Mesothelial cell of epicardium (in vitro differentiated cells): ENCODE results near the gene CCND2. TPM values are rescaled to one million over a fixed set of nuclear protein-coding genes. Genes with fewer than 3 reads are reported as not detected.
"Not testable (repeated sequence)": the region's sequence is repeated elsewhere in the genome, so short reads cannot be mapped to it uniquely, and the experiment has no call there.

Source experiments
- DNase-seq, 2 experiments: peaks; one replicate each; pipeline ENCODE4 v3.0.0; 2021; ENCODE audit warnings: low spot score in 2 of 2; ENCODE audit not compliant: unreplicated experiment in 2 of 2
- H3K27ac Mint-ChIP-seq: 2 replicates; pipeline ENCODE4 v1.8.0; 2021; ENCODE audit warnings: mixed read lengths
- H3K27me3 Mint-ChIP-seq: 2 replicates; pipeline ENCODE4 v1.8.0; 2021; ENCODE audit warnings: low read depth, mixed read lengths
- H3K36me3 Mint-ChIP-seq: 2 replicates; pipeline ENCODE4 v1.8.0; 2021; ENCODE audit warnings: mixed read lengths
- H3K4me1 Mint-ChIP-seq: 2 replicates; pipeline ENCODE4 v1.8.0; 2021; ENCODE audit warnings: mixed read lengths
- H3K4me3 Mint-ChIP-seq: 2 replicates; pipeline ENCODE4 v1.8.0; 2021; ENCODE audit warnings: mild to moderate bottlenecking, moderate library complexity, mixed read lengths
- H3K9me3 Mint-ChIP-seq: 2 replicates; pipeline ENCODE4 v1.8.0; 2021; ENCODE audit warnings: mixed read lengths
- CTCF ChIP-seq: fragments of 200-600 bp; sonication (generic); IDR thresholded peaks from one replicate; pipeline ENCODE4 v1.5.0; 2021; ENCODE audit warnings: antibody characterized with exemption; ENCODE audit not compliant: unreplicated experiment
- total RNA-seq: library from RNA; stranded (reverse); gene quantifications from 3 replicates; pipeline ENCODE4 v1.2.1, GENCODE V29; 2021

Gene CCND2
- total RNA-seq, 1 donor from 2014 or later: 412 TPM

- H3K36me3 Mint-ChIP-seq: peaks cover 8% of the 10 kb centered on the region
Measured at GRCh38 chr12:4241592-4241991, 32.0 kb upstream of the CCND2 start.

GRCh38 chr12:4242595-4242994 lies 31.0 kb upstream of the CCND2 start:
- H3K4me3 Mint-ChIP-seq: no peak overlapping the region
- peaks cover 8% of the 10 kb centered on the region for H3K36me3 Mint-ChIP-seq
- H3K4me1 Mint-ChIP-seq: peaks cover 15% of the 10 kb centered on the region
- TF ChIP-seq CTCF: no peak
- peaks cover 6% of the 10 kb centered on the region for H3K27me3 Mint-ChIP-seq
- H3K27ac Mint-ChIP-seq: no peak overlapping the region
- DNase-seq: no peak
- peaks cover 21% of the 10 kb centered on the region for H3K9me3 Mint-ChIP-seq

More at GRCh38 chr12:4241592-4241991, 32.0 kb upstream of the CCND2 start:
- H3K27ac Mint-ChIP-seq: no peak overlapping the region
- H3K27me3 Mint-ChIP-seq: peaks cover 6% of the 10 kb centered on the region
- H3K4me1 Mint-ChIP-seq: peaks cover 14% of the 10 kb centered on the region
- no peak for TF ChIP-seq CTCF
- no peak for DNase-seq
- no peak overlapping the region for H3K4me3 Mint-ChIP-seq
- H3K9me3 Mint-ChIP-seq: peaks cover 31% of the 10 kb centered on the region

GRCh38 chr12:4243091-4243490 lies 30.5 kb upstream of the CCND2 start:
- Mint-ChIP-seq H3K9me3 (peaks cover 16% of the 10 kb centered on the region), H3K36me3 (peaks cover 8% of the 10 kb centered on the region), H3K4me3 (no peak overlapping the region), H3K4me1 (peaks cover 15% of the 10 kb centered on the region), H3K27ac (no peak overlapping the region), H3K27me3 (peaks cover 6% of the 10 kb centered on the region)
- DNase-seq: no peak
- no peak for TF ChIP-seq CTCF

GRCh38 chr12:4243491-4244100 lies 30.0 kb upstream of the CCND2 start:
- peaks cover 11% of the 10 kb centered on the region for H3K9me3 Mint-ChIP-seq
- not testable (repeated sequence) for H3K27me3 Mint-ChIP-seq, H3K36me3 Mint-ChIP-seq, H3K27ac Mint-ChIP-seq, DNase-seq, H3K4me3 Mint-ChIP-seq
- H3K4me1 Mint-ChIP-seq: peaks cover 15% of the 10 kb centered on the region

GRCh38 chr12:4244868-4245267 lies 28.7 kb upstream of the CCND2 start:
- no peak for DNase-seq
- Mint-ChIP-seq H3K4me3 (no peak overlapping the region), H3K4me1 (peaks cover 15% of the 10 kb centered on the region), H3K9me3 (no peaks in the 10 kb centered on the region), H3K27ac (no peak overlapping the region), H3K36me3 (no peaks in the 10 kb centered on the region), H3K27me3 (peaks cover 6% of the 10 kb centered on the region)
- no peak for TF ChIP-seq CTCF

GRCh38 chr12:4245446-4245845 lies 28.1 kb upstream of the CCND2 start:
- no peaks in the 10 kb centered on the region for H3K9me3 Mint-ChIP-seq
- TF ChIP-seq CTCF: no peak
- H3K27me3 Mint-ChIP-seq: peaks cover 6% of the 10 kb centered on the region
- H3K4me3 Mint-ChIP-seq: no peak overlapping the region
- peaks cover 15% of the 10 kb centered on the region for H3K4me1 Mint-ChIP-seq
- peak overlapping the region; percentile 79 for H3K27ac Mint-ChIP-seq
- DNase-seq: no peak
- H3K36me3 Mint-ChIP-seq: no peaks in the 10 kb centered on the region
